Mesenteric fat pad (tissue), 1 donor: ENCODE data around the gene GAREM1. TPM values are rescaled to one million over a fixed set of nuclear protein-coding genes. Genes with fewer than 3 reads are reported as not detected.
A peak's percentile ranks its signal among the peaks of the same experiment; 100 is the strongest.
"Not testable (repeated sequence)": the region's sequence is repeated elsewhere in the genome, so short reads cannot be mapped to it uniquely, and the experiment has no call there.

Experiments
- DNase-seq: peaks from one replicate; pipeline ENCODE4 v3.0.0-alpha.2; 2020; ENCODE audit warnings: low spot score
- long read RNA-seq: library from polyadenylated mRNA; unstranded; transcript quantifications from one replicate; pipeline ENCODE4 v2.0.0, GENCODE V29; 2020
- total RNA-seq: library from RNA; stranded (reverse); fragmentation: NEBNext Ultra II Directional; extraction: Animal tissue kit (Norgen Biotek cat#: 25700); gene quantifications from one replicate; pipeline ENCODE4 v1.2.1, GENCODE V29; 2021
- donor health status: DM: yes; HTN: yes; CAD: no.

GAREM1 gene
- total RNA-seq, result 21.2 TPM
- long read RNA-seq, partial matches to known transcripts, result 9 of 33 reads
- long read RNA-seq, other reads (novel, unspliced or antisense), result 24 of 33 reads

DNA sequence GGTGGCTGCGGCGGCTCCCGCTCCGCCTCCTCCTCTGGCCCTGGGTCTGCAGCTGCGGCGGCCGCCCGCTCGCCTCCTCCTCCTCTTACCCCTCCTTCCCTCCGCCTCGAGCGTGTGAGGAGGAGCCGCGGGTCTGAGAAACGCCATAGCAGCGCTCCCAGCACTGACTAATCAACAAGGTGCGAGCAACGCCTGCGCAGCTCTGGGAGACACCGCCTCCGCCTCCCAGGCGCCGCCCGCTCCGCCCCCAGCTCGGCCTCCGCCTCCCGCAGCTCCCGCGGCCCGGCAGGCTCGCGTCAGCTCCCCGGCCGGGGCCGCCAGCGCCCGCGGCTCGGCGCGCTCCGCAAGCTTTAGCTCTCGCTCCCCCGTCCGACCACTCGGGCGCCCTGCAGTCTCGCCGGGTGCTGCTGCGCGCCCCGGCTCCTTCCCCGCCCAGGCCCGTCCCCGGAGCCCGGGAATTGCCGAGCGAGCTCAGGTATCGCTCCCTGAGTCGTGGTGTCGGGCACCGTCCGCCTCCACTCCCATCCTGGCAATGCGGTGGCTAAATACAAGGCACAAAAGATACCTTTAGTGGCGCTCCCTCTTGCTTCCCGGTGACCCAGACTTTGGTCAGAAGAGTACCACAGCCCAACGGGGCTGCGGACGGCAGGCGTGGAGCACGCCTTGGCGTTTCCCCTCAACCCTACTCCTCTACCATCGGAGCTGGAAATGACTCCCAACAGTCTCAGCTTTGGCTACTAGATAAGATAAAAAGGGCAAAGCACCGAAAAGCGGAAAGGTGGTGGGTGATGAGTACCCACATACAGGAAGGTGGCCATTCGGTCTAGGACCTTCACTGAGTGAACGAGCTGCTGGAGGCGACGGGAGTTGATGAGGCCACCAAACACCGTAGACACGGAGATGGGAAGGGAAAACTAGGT, at the start of gene GAREM1:
Gene GAREM1 (minus strand): TSS at position 169 of the 920 bp plus-strand sequence. CDS start 454 bp downstream, outside the sequence.
- DNase-seq, result peak; percentile 97

DNA sequence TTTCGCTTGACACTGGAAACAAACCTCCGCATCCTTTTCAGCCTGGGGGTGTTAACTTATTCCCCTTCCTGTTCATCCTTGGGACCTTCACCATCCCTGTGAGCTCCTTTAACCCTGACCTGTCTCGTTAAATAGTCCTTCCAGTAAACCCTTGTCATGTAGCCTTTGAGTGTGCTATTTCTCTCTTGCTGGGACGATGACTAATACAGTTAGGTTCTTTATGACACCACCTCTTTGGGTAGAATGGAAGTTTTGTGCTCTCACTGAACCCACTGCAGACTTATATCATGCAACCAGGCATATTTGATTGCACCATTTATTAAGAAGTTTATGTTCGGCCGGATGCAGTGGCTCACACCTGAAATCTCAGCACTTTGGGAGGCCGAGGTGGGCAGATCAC, 40.5 kb upstream of the GAREM1 start:
- no peak for DNase-seq

DNA sequence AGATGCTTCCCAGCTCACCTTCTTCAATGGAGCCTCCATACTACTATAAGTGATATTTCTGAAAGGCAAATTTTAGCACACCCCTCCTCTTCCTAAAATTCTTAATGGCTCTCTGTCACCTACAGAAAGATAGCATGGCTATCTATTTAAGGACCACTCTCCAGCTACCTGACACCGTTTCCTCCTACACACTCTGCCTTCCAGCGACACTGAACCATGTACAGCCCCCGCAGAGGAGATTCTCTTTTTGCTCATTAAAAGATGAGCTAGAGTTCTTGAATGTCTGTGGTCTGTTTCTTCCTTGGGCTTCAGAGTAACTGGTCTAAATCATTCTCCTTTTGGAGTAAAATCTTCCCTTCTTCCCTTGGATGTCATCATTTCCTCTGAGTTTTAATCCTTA, 38.4 kb upstream of the GAREM1 start:
- no peak for DNase-seq

DNA sequence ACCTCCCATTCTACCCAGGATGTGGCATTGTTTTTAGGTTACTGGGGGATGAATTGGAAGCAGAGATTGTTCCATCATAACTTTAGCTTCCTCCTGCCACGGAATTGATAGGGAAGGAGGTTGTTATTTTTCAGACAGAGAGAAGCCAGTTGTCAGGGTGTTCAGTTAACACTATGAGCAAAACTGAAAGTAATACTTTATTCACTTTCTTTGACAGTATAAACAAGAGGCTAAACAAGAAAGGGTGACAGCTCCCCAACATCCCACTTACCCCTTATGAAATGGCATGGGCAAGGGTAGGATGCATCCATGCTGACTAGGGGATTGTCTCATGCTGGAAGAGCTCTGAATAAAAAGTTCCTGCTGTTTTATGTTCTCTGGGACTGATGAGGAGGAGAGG, 36.4 kb upstream of the GAREM1 start:
- no peak for DNase-seq

DNA sequence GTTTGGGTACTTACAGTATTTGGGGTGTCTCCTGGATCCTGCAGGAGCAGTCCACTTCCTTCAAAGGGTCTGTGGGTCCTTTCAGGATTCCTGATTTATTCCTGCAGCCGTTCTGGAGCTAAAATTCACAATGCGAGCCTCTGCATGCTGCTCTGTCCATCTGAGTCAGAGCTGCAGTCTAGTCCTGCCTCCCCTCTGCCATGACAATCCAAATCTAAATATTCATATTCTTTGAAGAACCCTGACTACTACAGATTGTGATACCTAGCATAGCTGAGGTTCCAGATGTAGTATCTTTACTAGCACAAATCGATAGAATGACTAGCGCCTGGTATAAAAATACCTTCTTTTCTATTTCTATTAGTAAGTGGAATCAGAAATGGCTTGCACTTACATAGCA, 31.3 kb upstream of the GAREM1 start:
- no peak for DNase-seq

DNA sequence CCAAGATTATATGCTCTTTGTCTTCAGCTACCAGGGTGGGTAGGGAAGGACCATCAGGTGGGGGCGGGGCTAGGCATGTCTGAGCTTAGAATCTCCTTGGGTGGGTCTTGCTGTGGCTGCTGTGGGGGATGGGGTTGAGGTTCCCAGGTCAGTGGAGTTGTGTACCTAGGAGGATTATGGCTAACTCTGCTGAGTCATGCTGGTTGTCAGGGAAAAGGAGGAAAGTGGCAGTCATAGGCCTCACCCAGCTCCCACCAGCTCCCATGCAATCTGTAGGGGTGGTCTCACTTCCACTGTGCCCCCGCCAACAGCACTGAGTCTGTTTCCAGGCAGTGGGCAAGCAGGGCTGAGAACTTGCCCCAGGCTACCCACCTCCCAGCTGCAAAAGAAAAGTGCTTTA, 30.6 kb upstream of the GAREM1 start:
- DNase-seq, result not testable (repeated sequence)

DNA sequence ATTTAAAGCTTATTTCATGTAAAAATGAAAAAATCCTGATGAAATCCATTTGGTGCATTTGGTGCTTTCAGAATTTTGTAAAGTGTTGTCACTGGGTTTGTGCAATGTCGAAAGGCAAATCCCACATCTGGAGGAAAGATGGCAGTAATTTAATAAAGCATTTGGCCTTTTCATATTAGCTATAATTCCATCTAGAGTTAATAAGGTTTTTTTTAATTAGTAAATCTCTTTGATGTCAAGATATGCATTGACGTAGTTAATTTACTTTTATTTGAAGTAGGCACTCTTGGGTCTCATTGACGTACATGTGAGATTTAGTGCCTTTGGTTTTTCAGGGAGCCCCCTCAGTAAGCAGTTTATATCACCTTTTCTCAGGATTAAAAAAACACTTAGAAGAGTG, 12.3 kb upstream of the GAREM1 start:
- no peak for DNase-seq

DNA sequence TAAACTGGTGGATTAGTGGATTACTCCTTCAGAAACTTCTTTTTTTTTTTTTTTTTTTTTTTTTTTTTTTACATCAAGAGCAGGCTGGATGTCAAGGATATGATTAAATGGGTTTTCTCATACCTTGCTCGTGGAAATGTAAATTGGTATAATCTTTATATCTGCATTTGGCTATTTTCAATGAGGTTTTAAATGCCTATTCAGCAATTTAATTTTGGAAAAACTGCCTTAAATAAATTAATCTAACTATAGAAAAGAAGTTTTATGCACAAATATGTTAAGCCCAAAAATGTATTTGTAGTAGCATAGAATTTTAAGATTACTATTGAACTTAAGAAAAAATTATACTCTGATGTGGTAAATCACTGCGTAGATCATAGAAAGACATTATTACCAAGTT, 11.4 kb upstream of the GAREM1 start:
- no peak for DNase-seq

DNA sequence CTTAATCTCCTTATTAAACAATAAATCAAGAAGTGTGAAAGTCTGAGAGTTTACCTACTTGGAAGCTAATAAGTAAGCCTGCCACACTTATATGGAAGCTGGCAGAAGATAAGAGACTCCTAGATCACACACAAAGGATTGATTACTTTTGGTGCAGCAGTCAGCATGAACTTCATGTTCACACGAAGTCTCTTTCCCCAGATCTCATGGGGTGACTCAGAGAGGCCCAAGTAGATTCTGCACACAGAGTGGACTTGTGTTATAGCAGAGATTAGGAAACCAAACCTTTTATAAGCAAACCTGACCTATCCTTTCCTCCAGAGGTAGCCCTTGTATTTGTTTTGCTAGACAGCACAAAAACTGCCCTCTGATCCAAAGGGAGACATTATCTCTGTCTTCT, 9.9 kb upstream of the GAREM1 start:
- no peak for DNase-seq

DNA sequence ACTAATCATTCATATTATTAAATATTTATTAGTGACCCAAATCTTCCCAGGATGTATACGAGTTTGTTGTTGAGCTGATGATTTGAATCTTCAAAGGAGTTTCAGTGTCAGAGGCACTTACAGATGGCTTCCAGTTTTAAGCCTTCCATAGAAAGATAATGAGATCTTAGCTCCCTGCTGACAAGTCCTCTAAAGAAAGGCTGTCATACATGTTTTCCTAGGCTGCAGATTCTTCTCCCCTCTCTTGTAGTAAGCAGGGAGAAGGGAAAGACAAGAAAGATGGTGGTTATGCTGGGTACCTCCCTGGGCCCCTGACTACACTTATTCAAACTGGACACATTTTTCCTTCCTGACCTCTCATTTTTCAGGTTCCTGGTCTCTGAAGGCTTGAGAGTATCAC, 8.1 kb upstream of the GAREM1 start:
- DNase-seq, result no peak

DNA sequence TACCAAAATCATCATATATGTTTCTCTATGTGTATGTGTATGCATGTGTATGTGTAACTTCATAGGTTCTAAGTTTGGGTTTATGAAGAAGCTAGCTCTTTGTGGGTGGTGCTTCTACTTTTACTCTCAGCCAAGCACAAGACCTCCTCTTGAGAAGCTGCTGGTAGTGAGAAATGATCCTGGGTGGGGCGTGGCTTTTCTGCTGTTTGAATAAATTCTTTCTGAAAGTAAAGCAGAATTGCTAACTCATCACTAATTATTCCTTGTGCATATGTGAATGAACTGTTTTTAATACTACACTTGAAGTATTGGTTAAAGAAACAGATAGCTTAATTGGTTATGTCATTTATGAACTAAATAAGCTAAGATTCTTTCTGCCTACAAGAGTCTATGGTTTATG, 7.6 kb upstream of the GAREM1 start:
- no peak for DNase-seq

DNA sequence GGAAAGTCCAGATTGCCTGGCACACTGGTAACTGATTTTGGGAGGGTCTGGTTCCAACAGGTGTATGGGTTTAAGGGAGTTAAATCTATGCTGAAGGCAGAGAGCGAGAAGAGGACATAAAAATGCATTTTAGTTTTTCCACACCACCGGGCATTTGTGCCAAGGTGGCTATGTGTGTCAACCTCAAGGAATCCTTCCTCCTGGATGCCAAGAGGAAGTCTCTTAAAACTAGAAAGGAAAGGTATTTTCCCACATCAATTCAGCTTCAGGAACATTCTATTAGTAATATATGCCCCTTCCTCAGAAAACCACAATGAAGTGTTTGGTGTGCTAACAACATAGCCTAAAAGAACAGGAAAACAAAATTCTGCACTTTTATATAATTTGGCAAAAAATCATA, 5.4 kb upstream of the GAREM1 start:
- DNase-seq, result no peak

DNA sequence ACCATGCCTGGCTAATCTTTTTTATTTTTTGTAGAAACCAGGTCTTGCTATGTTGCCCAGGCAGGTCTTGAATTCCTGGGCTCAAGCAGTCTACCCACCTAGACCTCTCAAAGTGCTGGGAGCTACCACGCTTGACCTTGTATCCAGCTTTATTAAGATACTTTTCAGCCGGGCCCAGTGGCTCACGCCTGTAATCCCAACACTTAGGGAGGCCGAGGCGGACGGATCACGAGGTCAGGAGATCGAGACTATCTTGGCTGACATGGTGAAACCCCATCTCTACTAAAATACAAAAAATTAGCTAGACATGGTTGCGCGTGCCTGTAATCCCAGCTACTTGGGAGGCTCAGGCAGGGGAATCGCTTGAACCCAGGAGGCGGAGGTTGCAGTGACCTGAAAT, 4.4 kb upstream of the GAREM1 start:
- DNase-seq, result not testable (repeated sequence)

DNA sequence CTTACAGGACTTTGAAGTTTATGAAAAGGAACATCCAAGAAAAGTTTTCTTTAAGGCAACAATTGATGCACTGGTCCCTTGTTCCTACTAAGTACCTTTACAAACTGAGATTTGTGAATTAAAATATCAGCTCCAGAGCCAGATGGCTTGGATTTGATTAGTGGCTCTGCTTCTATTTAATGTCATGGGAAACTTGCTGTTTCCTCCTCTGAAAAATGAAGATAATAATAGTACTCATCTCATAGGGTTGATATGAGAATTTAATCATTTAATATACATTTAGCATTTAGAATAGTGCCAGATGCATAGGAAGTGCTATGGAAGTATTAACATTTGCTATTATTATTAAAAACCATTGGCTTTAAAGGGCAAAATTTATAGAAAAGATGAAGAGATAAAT, 2.6 kb upstream of the GAREM1 start:
- DNase-seq, result no peak

DNA sequence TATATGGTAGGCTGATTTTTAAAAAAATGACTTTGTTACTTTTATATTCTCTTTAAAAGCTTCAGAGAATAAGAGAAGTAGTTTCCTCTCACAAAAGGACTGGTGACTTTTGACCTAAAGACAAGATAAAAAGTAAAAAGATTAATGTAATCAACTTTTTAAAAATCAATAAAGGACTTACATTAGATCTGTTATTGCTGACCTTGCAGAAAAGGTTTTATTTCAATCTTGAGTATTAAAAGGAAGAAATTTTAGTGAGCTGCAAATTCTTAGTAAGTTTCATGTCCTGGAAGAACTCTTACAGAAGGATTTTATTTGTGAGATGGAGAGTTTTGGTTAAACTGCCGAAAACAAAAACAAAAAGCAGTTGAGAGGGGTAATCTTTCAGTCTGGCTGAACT, 2.2 kb upstream of the GAREM1 start:
- no peak for DNase-seq

DNA sequence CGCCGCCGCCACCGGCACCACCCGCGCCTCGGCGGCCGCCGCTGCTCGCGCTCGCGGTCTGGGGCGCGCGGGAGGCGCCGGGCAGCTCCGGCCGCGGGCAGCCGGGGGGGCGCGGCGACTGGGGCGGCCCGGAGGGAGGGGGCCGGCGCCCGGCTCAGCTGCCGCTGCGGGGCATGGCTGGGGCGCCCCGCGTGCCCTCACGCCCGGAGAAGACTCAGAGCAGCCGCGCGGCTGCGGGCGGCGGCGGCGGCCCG, 295 bp downstream of the GAREM1 start:
- DNase-seq, result no peak

DNA sequence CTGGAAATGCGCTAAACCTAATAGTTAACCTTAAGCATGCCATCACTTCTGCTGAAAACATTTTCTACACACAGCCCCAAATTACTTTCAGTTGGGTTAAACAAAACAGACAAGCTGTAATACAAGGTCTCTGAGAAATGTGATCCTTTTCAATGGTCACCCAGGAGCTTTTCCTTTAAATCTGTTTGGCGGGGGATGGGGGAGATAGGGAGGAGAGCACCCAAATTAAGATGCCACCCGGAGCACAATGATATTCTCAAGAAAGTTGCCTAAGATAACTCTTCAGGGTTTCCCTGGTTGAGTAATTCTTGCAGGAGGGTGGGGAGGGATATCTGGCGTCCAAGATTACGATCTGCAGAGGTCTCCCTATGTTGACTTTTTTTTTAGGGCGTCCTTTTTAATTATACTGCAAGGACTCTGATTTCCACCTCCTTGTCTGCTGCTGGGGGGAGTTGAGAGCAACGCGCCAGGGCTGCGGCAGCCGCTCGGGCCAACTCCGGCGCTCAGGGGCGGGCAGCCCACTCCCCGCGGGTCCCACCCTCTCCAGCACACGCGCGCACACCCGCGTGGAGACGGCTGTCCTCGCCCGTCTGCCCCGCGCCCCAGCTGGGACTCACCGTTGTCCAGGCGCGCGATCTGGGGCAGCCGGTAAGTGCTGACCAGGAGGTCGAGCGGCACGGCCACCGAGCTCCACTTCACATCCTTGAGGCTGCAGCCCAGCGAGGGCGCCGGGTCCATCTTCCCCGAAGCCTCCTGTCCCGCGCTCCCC, 807 bp downstream of the GAREM1 start:
- no peak for DNase-seq

DNA sequence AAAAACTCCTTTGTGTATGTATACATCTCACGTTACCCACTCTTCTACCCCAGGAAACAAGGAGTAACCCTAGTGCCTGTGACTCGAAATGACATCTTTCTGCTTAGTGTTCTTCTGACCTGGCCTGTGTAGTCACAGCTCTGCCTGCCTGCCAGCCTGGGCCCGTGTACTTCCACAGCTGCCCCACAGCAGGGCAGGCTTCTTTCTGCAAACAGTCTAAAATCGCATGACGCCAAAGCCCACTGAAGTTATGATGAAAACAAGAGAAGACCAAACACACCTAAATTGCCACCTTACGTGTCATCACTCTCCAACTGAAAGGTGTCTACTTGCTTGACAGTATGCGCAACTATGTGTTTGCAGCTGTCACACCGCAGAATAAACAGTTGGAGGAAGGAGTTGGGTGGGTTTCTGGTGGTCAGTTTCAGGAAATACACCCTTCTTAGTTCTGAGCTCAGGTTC, 1.5 kb downstream of the GAREM1 start:
- DNase-seq, result no peak

DNA sequence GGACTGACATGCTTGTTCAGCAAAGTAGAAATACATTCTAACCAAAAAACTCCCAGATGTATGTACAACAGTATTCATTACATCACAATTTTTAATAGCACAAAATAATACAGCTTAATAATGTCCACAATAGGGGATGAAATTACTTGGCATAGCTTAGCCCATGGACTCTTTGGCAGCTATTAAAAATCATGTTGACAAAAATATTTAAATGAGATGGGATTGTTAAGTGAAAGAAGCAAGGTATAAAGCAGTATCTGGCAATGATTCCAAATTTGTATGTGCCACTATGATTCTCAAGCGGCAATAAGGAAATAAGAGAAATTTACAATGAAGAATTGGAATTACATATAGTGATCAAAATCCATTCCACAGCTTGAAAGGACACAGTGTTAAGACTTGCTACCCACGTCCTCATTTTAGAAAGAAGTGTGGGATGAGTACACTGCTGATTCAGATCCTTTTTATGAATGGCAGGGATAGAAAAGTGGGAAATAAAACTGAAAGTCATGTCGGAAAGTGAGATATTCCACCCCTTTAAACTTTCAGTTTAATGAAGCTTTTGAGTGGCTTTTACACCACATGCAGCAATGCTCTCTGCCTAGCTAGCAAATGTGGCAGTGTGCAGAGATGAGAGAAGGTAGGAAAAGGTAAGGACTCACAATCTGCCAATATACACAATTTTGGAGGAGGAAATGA, 2.4 kb downstream of the GAREM1 start:
- no peak for DNase-seq

DNA sequence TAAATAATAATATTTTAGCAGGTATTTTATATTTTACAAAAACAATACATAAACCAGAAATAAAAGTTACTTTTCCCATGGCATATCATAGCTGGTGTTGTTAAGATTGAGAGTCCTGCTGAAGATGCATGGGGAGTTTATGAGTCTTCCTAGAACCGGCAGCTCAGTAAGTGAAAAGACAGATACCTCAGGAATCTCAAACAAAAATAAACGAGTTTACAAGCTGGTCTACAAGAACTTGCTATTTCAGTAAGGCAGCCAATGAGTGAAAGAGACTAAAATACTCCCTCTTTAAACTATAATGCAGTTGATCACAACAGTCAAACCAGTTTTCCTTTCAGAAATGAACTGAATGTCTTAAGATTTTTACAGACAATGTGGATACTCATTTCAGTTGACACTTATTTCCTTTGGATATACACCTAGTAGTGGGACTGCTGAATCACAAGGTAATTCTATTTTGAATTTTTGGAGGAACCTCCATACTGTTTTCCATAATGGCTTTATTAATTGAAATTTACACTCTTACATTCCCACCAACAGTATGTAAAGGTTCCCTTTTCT, 8.9 kb downstream of the GAREM1 start:
- no peak for DNase-seq

DNA sequence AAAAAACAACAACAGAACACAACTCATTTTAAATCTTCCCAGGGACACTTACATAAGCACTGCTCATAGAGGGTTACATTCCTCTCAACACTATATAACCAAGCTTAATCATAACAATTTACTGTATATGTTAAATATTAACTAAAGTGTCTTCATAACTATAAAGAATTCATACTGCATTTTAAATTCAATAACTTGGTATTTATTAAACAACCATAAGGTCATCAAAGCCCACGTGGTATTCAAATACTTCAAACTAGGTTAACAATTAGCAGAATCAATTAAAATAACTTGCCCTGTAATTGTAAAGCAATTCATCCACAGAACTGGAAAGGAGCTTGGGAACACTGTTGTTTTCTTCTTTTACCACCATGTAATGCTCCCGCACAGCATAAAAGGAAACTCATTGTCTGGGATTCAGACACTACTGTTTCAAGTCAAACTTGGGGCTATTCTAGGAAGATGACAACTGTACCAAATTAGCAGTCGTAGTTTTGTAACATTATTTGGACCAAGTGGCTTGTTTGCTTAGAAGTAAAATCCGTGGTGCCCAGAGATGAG, 10.4 kb downstream of the GAREM1 start:
- no peak for DNase-seq
